ENCODE data around the gene MC1R.
"Not testable (repeated sequence)": the region's sequence is repeated elsewhere in the genome, so short reads cannot be mapped to it uniquely, and the experiment has no call there.

The MC1R gene

DNA sequence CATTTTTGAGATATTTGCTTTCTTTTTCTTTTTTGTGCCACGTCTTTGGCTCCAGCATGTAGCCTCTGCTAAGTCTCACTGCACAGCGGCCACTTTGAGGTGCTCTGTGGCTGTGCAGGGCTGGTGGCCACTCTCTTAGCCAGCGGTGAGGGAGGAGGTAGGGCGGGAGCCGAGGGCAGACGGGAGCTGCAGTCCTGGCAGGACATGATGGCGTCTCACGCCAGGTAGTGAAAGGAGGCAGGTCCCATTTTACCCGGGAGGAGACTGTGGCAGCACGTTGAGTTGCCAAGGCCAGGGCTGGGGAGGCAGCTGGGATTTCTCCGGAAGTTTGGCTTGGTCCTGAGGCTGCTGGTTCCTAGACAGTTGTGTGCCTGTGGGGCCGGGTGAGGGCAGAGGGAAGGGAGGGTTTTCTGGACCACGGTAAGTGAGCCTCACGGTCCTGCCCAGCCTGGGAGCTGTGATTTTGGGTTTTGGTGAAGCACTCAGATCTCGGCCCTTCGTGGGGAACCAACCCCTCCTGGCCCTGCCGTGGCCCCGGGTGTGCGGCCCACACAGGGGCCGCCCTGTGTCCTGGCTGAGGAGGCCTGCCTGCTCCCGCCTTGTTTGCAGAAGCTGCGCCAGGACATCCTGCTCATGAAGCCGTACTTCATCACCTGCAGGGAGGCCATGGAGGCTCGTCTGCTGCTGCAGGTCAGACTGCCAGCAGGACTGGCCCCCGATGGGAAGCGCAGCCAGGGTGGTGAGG, 44.3 kb downstream of the MC1R start:
- no peak for DNase-seq (ENCODE audit: low spot score)

DNA sequence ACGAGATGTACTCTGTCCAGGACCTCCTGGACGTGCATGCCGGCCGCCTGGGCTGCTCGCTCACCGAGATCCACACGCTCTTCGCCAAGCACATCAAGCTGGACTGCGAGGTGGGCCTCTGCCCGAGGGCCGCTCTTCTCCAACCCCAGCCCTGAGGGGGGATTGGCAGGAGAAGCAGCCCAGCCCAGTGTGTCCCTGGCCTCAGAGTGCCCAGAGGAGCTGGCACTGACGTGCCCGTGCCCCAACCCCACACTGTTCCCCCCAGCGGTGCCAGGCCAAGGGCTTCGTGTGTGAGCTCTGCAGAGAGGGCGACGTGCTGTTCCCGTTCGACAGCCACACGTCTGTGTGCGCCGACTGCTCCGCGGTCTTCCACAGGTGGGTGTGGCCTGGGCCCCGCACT, 45.5 kb downstream of the MC1R start:
- no peak for DNase-seq (ENCODE audit: low spot score)

DNA sequence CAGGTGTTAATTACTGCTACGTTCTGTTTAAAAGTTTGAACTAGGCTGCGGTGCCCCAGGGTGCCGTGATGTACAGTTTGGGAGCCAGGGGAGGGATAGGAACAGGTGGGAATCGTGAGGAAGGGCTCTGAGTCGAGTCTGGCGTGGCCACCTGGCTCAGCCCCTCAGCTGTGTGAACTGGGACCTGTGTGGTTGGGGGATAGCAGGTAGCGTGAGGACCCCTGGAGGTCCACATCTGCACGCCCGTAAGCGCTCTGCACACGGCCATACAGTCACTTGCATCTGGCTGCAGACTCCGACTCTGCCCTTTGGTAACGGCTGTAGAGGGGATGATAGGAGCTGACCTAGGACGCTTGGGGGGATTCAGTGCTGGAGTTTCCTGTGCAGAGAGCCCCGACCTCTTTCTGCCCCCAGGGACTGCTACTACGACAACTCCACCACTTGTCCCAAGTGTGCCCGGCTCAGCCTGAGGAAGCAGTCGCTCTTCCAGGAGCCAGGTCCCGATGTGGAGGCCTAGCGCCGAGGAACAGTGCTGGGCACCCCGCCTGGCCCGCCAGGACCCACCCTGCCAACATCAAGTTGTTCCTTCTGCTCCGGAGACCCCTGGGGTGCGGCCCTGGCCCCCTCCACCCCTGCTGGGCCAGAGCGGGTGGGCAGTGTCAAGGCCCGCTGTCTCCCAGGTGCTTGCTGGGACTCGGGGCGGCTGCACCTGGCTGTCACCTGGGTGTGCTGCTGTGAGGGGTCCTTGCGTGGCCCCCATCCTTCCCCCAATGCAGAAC, 47.0 kb downstream of the MC1R start:
- DNase-seq (ENCODE audit: low spot score): no peak

DNA sequence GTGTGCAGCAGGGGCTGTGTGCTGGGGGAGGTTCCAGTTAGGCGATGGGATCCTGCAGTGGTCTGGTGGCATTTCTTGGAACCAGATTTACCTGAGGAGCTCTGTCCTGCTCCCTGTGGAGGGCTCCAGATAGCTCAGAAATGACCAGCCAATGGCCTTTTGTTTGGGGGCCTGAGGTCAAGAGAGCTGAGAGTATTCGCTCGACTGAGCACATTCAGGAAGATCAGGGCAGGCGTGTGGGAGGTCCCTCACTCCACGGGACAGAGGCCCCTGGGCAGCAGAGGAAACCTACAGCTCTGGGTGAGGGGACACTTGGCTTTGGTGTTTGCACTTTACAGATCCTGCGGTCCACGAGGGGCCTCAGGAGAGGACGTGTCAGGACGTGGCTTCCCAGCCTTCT, 48.1 kb downstream of the MC1R start:
- no peak for DNase-seq (ENCODE audit: low spot score)

DNA sequence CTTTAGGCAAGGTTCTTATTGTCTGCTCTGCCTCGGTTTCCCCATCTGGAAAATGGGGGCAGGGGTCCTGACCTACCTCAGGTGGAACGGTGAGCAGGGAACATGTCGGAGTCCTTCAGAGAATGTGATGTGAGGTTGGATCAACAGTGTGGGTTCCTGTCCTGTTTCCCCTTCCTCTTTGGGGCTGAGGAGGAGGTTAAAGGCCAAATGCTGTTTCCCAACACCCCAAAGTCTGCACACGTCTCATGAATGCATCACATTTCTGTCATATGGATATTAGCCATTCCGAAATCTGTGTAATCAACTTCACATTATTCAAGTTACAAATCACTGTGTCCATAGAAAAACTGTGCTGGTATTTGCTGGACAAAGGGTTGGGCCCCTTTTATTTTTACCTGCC, 48.8 kb downstream of the MC1R start:
- not testable (repeated sequence) for DNase-seq (ENCODE audit: low spot score)

DNA sequence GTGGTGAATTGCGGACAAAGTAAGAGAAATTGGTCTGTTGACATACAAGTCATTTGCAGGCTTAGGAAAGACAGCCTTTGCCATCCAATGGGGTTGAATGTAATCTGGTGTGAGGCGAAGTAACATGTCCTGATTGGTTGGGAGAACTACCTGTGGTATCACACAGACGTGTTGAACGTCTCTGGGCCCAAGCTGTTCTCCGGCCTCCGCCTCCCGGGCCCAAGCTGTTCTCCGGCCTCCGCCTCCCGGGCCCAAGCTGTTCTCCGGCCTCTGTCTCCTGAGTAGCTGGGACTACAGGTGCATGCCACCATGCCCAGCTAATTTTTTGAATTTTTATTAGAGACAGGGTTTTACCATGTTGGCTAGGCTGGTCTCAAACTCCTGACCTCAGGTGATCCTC, 49.4 kb downstream of the MC1R start:
- not testable (repeated sequence) for DNase-seq (ENCODE audit: low spot score)

DNA sequence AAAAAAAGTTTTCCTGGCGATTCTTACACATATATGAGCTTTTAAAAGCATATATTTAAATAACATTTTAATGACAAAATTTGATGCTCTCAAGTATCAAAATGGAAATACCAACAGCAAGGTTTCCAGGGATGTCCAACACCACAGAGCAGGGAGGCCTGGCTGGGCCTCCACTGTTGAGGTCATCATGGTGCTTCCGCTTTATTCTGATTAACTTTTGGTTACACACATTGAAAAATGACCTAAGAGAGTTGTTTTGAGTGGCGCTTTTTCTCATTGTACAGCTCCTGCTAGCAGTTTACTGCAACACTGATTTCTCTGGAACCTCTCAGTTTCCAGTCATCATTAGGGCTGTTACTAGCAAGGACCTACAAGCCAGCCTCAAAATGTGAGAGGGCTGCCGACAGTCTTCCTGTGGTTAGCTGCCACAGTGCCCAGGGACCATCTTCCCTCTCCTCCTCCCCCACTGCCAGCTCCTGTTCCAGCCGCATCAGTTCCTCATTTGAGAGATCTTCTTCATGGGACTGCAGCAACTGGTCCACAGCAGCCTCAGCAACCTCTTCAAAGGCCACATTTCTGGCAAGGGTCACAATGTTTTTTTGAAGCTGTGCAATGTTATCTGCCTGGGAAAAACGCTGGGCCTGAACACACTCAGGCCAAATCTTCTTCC, 51.2 kb downstream of the MC1R start:
- no peak for DNase-seq (ENCODE audit: low spot score)

Data from AG08395 (cell line).